ENCODE measurements around the gene VAV3. TPM values are rescaled to one million over a fixed set of nuclear protein-coding genes. Genes with fewer than 3 reads are reported as not detected.
A peak's percentile ranks its signal among the peaks of the same experiment; 100 is the strongest.

The VAV3 gene
- total RNA-seq, 1 donor from 2014 or later: 50.7 TPM

GRCh38 chr1:107557095-107557494 lies 407.9 kb downstream of the VAV3 start:
- ATAC-seq: peak; percentile 23

GRCh38 chr1:107555578-107555977 lies 409.4 kb downstream of the VAV3 start:
- ATAC-seq: no peak

GRCh38 chr1:107552781-107553180 lies 412.2 kb downstream of the VAV3 start:
- ATAC-seq: no peak

GRCh38 chr1:107551456-107551855 lies 413.5 kb downstream of the VAV3 start:
- no peak for ATAC-seq

- no peak for ATAC-seq
Observed at GRCh38 chr1:107550358-107550757, 414.6 kb downstream of the VAV3 start.

GRCh38 chr1:107549152-107549810 lies 415.7 kb downstream of the VAV3 start:
- no peak for ATAC-seq

GRCh38 chr1:107548276-107548675 lies 416.7 kb downstream of the VAV3 start:
- no peak for ATAC-seq

- peak; percentile 83 for ATAC-seq
Observed at GRCh38 chr1:107547363-107548155, 417.4 kb downstream of the VAV3 start.

GRCh38 chr1:107546576-107546975 lies 418.4 kb downstream of the VAV3 start:
- ATAC-seq: no peak

- no peak for ATAC-seq
Observed at GRCh38 chr1:107545879-107546278, 419.1 kb downstream of the VAV3 start.

GRCh38 chr1:107545056-107545577 lies 419.9 kb downstream of the VAV3 start:
- no peak for ATAC-seq

- peak; percentile 53 for ATAC-seq
Observed at GRCh38 chr1:107544285-107544684, 420.7 kb downstream of the VAV3 start.

GRCh38 chr1:107541412-107541811 lies 423.6 kb downstream of the VAV3 start:
- peak; percentile 68 for ATAC-seq

- ATAC-seq: no peak
Observed at GRCh38 chr1:107538502-107538901, 426.5 kb downstream of the VAV3 start.

- ATAC-seq: peak; percentile 85
Observed at GRCh38 chr1:107536266-107536665, 428.7 kb downstream of the VAV3 start.

- ATAC-seq: no peak
Observed at GRCh38 chr1:107535091-107535490, 429.9 kb downstream of the VAV3 start.

- ATAC-seq: peak; percentile 67
Observed at GRCh38 chr1:107534632-107535031, 430.3 kb downstream of the VAV3 start.

- no peak for ATAC-seq
Observed at GRCh38 chr1:107533436-107533835, 431.5 kb downstream of the VAV3 start.

GRCh38 chr1:107532318-107532717 lies 432.7 kb downstream of the VAV3 start:
- peak; percentile 73 for ATAC-seq

GRCh38 chr1:107531065-107531908 lies 433.7 kb downstream of the VAV3 start:
- ATAC-seq: peak; percentile 81

GRCh38 chr1:107530543-107530942 lies 434.4 kb downstream of the VAV3 start:
- peak; percentile 35 for ATAC-seq

- peak; percentile 82 for ATAC-seq
Observed at GRCh38 chr1:107529511-107530149, 435.4 kb downstream of the VAV3 start.

All from esophagus mucosa (tissue), 1 donor.